HUES6 (cell line): Measurements from ENCODE around the gene MBD3L3.
"Not testable (repeated sequence)": the region's sequence is repeated elsewhere in the genome, so short reads cannot be mapped to it uniquely, and the experiment has no call there.

Source experiments
- H3K27ac ChIP-seq: 2 replicates; pipeline ENCODE4 v1.7.0; 2013; ENCODE audit warnings: low read depth, mild to moderate bottlenecking, low read length, inconsistent platforms
- H3K27me3 ChIP-seq: 2 replicates; pipeline ENCODE4 v1.6.1; 2013; ENCODE audit warnings: low read length; ENCODE audit not compliant: control insufficient read depth, insufficient read depth
- H3K36me3 ChIP-seq: 2 replicates; pipeline ENCODE4 v1.6.1; 2013; ENCODE audit warnings: low read length; ENCODE audit not compliant: control insufficient read depth, insufficient read depth
- H3K4me1 ChIP-seq: 2 replicates; pipeline ENCODE4 v1.6.1; 2013; ENCODE audit warnings: low read length; ENCODE audit not compliant: control insufficient read depth, insufficient read depth
- H3K4me3 ChIP-seq: 2 replicates; pipeline ENCODE4 v1.5.1; 2013; ENCODE audit warnings: low read depth, low read length
- H3K9ac ChIP-seq: one replicate; pipeline ENCODE4 v1.6.1; 2013; ENCODE audit warnings: mild to moderate bottlenecking, low read length
- H3K9me3 ChIP-seq: 2 replicates; pipeline ENCODE4 v1.6.1; 2013; ENCODE audit warnings: low read depth, low read length; ENCODE audit not compliant: control insufficient read depth, insufficient read depth

The MBD3L3 gene

DNA sequence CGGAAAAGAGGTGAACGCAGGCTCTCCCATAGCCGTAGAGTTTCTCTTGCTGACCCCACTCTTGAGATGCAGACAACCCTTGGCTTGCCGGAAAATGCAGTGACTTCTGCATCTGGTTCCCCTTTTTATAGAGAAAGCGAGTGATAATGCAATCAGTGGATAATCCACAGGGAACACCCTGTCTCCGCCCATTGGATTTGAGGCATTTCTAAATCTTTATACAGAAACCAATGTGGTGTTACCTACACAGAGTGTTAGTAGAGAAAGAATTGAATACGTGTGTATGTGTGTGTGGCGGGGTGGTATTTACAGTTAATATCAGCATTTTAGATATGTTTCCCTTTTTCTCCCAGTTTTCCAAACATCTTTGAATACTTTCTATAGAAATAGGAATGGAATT, at the start of gene MBD3L3:
Gene MBD3L3, minus strand, starts transcription at position 101 of the 400 bp plus-strand sequence. Its CDS starts 71 bp downstream, at position 30.
- not testable (repeated sequence) for H3K27ac ChIP-seq, H3K4me1 ChIP-seq, H3K4me3 ChIP-seq, H3K9me3 ChIP-seq, H3K36me3 ChIP-seq, H3K9ac ChIP-seq, H3K27me3 ChIP-seq

DNA sequence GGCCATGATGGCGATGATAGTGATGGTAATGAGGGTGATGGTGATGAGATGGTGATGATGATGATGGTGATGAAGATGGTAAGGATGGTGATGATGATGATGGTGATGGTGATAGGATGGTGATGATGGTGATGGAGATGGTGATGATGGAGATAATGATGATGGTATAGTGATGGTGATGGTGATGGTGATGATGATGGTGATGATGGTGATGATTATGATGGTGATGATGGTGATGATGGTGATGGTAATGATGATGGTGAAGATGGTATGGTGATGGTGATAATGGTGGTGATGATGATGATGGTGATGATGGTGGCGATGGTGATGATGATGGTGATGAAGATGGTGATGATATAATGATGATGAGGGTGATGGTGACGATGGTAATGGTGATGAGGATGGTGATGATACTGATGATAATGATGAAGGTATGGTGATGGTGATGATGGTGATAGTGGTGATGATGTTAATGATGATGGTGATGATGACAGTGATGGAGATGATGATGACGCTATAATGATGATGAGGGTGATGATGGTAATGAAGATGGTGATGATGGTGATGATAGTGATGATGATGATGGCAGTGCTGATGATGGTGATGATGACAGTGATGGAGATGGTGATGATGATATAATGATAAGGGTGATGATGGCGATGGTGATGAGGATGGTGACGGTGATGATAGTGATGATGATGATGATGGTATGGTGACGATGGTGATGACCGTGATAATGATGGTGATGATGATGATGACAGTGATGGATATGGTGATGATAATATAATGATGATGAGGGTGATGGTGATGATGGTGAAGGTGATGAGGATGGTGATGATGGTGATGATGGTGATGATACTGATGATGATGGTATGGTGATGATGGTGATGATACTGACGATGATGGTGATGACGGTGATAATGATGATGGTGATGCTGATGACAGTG, 48.5 kb upstream of the MBD3L3 start:
- Histone ChIP-seq H3K4me1 (0 out of 2 replicates have a peak, but pooled peaks cover 5% of the 10 kb centered on the region), H3K9me3 (peaks cover 21% of the 10 kb centered on the region), H3K4me3 (no peak overlapping the region), H3K27ac (no peak overlapping the region), H3K36me3 (no peaks in the 10 kb centered on the region), H3K9ac (no peak overlapping the region), H3K27me3 (no peaks in the 10 kb centered on the region)

DNA sequence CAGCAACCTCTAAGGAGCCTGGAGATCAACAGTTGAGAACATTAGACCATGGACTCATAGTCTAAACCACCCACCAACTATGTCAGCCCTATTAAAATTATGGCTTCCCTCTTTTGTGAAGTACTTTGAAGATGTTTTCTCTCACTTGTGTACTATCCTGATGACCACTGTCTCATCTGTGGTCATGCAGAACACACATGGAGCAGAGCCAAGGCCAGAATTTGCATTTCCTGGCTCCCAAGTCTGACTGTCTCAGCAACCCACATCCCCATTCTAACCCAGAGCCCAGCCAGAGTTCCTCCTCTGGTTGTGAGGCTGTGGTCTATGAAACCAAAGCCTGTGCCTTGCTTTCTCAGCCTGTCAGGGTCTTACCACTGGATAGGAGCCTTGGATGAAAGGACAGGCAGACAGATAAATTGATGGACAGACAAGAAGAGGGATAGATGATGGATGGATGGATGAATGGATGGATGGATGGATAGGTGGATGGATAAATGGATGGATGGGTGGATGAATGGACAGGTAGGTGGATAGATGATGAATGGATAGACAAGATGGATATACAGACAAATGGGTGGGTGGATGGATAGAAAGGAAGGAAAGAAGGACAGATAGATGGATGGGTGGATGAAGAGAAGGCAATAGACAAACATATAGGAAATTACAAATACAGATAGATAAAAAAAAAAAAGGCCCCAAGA, 46.4 kb upstream of the MBD3L3 start:
- Histone ChIP-seq H3K27me3 (no peaks in the 10 kb centered on the region), H3K4me3 (no peak overlapping the region), H3K9ac (no peak overlapping the region), H3K36me3 (no peaks in the 10 kb centered on the region), H3K4me1 (0 out of 2 replicates have a peak, but pooled peaks cover 5% of the 10 kb centered on the region), H3K27ac (no peak overlapping the region), H3K9me3 (peaks cover 21% of the 10 kb centered on the region)

DNA sequence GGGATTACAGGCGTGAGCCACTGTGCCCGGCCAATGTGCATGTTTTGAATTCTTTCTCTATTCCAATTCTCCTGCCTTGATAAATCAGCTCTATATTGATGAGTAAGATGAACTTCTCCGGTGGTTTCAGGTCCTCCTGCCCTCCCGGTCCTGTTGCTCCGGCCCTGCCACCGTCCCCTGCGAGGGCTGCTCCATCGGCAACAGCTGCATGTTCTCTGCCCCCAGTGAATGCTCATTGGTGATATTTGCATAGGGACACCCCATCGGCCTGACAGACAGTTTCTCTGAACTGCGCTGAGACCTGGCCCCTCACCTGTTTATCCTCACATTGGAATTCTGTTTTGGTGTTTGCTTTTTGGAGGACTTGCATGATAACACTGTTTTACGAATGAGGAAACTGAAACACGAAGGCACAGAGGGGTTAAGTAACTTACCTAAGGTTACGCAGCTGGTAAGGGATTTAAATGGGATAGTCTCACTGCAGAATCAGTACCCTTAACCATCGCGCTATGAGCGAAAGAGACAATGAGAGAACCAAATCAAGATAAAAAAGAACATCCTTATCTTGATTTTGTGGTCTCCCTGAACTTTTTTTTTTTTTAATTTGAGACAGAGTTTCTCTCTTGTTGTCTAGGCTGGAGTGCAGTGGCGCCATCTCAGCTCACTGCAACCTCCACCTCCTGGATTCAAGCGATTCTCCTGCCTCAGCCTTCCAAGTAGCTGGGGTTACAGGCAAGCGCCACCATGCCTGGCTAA, 43.2 kb upstream of the MBD3L3 start:
- Histone ChIP-seq H3K4me1 (no peaks in the 10 kb centered on the region), H3K9me3 (peaks cover 14% of the 10 kb centered on the region), H3K36me3 (no peaks in the 10 kb centered on the region; the same call in 1 of the 2 replicates), H3K27ac (no peak overlapping the region), H3K27me3 (no peaks in the 10 kb centered on the region), H3K9ac (no peak overlapping the region), H3K4me3 (no peak overlapping the region)

DNA sequence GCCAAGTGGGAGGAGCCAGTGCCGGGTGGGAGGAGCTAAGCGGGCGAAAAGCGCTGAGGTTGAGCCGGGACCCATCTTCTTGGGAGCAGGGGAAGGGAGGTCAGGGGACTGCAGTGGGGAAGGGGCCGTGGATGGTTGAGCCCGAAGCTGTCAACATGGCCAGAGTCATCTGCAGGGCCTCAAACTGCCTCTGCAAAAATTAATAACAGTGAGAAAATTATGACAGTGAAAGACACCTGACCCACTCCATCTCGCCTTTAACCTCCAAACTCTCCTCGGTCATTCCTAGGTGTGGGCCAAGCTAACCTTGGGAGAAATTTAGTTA, 41.1 kb upstream of the MBD3L3 start:
- peak overlapping the region; percentile 88 for H3K9ac ChIP-seq
- peaks cover 2% of the 10 kb centered on the region for H3K36me3 ChIP-seq
- H3K4me3 ChIP-seq = peak overlapping the region; percentile 75
- no peaks in the 10 kb centered on the region for H3K27me3 ChIP-seq
- no peak overlapping the region for H3K27ac ChIP-seq
- peaks cover 26% of the 10 kb centered on the region for H3K9me3 ChIP-seq
- H3K4me1 ChIP-seq = no peaks in the 10 kb centered on the region

DNA sequence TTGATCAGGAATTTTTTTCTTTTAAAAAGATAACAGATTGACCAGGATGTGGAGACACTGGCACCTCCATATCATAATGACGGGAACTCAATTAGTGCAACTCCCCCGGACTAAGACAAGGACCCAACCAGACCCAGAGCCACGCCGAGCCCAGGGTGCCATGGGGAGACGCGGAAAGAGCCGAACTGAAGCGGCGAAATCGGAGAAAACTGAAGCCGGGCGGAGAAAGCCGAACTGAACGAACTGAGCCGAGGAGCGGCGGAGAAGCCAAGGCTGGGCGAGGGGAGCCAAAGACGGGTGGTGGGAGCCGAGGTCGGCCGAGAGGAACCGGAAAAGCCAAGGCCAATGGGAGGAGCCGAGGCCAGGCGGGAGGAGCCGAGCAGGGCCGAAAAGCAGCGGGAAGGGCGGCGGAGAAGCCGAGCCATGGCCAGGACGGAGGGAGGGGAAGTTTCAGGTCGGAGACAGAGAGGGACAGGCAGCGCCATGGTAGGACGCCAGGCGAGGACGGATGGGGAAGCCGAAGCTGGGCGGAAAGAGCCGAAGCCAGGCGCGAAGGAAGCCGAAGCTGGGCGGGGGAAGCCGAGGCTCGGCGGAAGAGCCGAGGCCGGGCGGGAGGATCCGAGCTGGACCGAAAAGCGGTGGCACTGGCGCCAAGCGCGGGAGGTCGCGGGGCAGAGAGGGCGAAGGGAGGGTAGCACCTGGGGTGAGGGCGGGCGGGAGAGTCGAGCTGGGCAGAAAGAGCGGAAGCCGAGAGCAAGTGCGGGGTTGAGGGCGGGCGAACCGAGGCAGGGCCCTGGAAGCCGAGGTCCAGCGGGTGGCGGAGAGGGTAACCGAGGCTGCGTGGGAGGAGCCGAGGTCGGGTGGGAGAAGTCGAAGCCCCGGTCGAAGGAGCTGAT, 40.5 kb upstream of the MBD3L3 start:
- no peaks in the 10 kb centered on the region for H3K4me1 ChIP-seq
- H3K27me3 ChIP-seq = no peaks in the 10 kb centered on the region
- peaks cover 30% of the 10 kb centered on the region for H3K9me3 ChIP-seq
- H3K9ac ChIP-seq = peak overlapping the region; percentile 88
- H3K27ac ChIP-seq = peak overlapping the region; percentile 63
- peaks cover 2% of the 10 kb centered on the region for H3K36me3 ChIP-seq
- H3K4me3 ChIP-seq = peak overlapping the region; percentile 75

DNA sequence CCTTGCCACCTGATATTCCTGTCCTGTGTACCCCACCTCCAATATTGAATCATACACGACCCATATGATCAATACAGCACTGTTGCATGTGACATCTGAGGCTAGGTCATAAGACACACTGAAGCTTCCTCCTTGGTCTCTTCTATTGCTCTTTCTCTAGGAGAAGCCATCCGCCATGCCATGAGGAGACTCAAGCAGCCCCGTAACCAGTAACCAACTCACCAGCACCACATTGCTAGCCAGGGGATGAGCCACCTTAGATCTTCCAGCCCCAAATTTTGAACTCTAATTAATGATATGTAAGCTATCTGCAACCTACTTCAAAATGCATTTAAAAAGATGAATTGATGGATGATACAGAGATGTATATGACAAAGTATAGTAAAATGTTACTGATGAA, 39.6 kb upstream of the MBD3L3 start:
- Histone ChIP-seq H3K36me3 (peaks cover 2% of the 10 kb centered on the region), H3K9me3 (peaks cover 36% of the 10 kb centered on the region), H3K27ac (0 out of 2 replicates have a peak overlapping the region, but pooled peaks have one; percentile 63), H3K4me1 (no peaks in the 10 kb centered on the region), H3K4me3 (peak overlapping the region; percentile 75), H3K9ac (no peak overlapping the region), H3K27me3 (no peaks in the 10 kb centered on the region)

DNA sequence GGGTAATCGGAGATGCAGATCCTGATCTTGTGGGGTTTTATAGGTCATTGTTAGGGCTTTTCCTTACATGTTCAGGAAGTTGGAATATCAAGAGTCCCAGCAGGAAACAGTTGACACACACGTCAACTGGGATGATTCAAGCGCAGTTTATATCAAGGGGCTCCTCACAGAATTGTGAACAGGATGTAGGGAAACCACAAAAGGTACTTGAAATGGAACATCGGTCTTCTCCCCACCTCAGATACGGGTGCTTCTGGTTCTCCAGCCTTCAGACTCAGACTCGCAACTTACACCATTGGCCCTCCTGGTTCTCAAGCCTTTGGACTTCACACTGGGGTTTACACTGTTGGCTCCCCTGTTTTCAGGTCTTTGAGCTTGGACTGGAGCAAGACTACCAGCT, 30.5 kb upstream of the MBD3L3 start:
- Histone ChIP-seq H3K9ac (no peak overlapping the region), H3K27ac (no peak overlapping the region), H3K4me1 (no peaks in the 10 kb centered on the region), H3K9me3 (peaks cover 79% of the 10 kb centered on the region), H3K27me3 (no peaks in the 10 kb centered on the region), H3K4me3 (no peak overlapping the region), H3K36me3 (peaks cover 52% of the 10 kb centered on the region)

DNA sequence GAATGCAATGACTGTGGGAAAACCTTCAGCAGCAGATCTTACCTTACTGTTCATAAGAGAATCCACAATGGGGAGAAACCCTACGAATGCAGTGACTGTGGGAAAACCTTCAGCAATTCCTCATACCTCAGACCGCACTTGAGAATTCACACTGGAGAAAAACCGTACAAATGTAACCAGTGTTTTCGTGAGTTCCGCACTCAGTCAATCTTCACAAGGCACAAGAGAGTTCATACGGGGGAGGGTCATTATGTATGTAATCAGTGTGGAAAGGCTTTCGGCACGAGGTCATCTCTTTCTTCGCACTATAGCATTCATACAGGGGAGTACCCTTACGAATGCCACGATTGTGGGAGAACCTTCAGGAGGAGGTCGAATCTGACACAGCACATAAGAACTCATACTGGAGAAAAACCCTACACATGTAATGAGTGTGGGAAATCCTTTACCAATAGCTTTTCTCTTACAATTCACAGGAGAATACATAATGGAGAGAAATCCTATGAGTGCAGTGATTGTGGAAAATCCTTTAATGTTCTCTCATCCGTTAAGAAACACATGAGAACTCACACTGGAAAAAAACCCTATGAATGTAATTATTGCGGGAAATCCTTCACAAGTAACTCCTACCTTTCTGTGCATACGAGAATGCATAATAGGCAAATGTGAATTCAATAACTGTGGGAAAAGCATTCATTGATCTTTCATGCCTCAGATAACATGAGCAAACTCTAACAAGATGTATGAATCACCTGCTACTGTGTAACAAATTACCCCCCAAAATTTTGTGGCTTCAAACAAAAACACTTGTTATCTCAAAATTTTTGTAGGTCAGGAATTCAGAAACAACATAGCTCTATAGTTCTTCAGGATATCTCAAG, 24.8 kb upstream of the MBD3L3 start:
- Histone ChIP-seq H3K4me3 (no peak overlapping the region; the same call in 1 of the 2 replicates), H3K4me1 (no peaks in the 10 kb centered on the region), H3K36me3 (peaks cover 83% of the 10 kb centered on the region), H3K9me3 (peaks cover 88% of the 10 kb centered on the region), H3K27me3 (no peaks in the 10 kb centered on the region), H3K9ac (no peak overlapping the region), H3K27ac (no peak overlapping the region)
